ENCODE data around the gene DHRS4L2.
"Not testable (repeated sequence)": the region's sequence is repeated elsewhere in the genome, so short reads cannot be mapped to it uniquely, and the experiment has no call there.

DHRS4L2 gene

DNA sequence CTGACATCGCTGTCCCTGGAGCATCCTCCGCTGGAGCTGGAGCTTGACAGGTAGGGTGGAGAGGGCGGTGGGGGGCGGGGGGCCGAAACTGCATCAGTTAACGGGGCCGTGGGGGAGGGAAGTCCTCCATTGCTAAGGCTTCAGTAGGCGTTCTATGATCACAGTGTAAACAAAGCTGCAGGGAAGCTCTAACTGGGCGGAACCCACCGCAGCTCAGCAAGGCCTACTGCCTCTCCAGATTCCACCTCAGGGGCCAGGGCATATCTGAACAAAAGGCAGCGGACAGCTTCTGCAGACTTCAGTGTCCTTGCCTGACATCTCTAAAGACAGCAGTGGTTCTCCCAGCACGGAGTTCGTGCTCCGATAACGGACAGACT lies 18.5 kb upstream of the DHRS4L2 start:
- DNase-seq = not testable (repeated sequence)

DNA sequence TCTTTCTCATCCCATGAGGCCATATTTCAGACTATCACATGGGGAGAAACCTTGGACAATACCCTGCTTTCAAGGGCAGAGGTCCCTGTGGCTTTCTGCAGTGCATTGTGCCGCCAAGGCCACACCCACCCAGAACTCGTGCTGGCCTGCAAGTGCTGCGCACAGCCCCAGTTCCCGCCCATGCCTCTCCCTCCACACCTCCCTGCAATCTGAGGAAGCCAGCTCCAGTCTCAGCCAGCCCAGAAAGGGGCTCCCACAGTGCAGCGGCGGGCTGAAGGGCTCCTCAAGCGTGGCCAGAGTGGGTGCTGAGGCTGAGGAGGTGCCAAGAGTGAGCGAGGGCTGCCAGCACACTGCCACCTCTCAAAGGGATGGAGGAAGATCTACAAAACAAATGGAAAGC lies 15.6 kb upstream of the DHRS4L2 start:
- DNase-seq = not testable (repeated sequence)

DNA sequence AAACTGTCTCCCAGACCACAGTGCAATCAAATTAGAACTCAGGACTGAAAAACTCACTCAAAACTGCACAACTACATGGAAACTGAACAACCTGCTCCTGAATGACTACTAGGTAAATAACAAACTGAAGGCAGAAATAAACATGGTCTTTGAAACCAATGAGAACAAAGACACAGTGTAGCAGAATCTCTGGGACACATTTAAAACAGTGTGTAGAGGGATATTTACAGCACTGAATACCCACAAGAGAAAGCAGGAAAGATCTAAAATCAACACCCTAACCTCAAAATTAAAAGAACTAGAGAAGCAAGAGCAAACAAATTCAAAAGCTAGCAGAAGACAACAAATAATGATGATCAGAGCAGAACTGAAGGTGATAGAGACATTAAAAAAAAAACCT lies 14.7 kb upstream of the DHRS4L2 start:
- not testable (repeated sequence) for DNase-seq

DNA sequence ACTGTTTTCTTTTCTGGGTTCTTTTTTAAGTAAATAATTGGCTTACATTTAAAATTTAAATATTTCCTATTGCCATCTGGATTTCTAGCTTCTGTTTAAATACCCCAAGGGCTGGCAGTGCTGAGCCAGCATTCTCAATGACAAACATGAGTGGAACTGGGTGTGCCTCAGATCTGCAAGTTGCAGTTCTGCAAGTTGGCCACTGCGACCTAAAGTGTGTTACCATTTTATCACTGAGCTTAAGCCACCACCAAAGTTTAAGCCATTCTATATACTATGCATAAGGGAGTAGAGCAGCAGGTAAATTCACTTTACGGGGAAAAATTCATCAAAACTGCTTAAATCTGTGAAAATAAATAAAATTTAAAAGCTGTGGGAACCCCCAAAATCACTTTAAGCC lies 11.5 kb upstream of the DHRS4L2 start:
- DNase-seq = not testable (repeated sequence)

DNA sequence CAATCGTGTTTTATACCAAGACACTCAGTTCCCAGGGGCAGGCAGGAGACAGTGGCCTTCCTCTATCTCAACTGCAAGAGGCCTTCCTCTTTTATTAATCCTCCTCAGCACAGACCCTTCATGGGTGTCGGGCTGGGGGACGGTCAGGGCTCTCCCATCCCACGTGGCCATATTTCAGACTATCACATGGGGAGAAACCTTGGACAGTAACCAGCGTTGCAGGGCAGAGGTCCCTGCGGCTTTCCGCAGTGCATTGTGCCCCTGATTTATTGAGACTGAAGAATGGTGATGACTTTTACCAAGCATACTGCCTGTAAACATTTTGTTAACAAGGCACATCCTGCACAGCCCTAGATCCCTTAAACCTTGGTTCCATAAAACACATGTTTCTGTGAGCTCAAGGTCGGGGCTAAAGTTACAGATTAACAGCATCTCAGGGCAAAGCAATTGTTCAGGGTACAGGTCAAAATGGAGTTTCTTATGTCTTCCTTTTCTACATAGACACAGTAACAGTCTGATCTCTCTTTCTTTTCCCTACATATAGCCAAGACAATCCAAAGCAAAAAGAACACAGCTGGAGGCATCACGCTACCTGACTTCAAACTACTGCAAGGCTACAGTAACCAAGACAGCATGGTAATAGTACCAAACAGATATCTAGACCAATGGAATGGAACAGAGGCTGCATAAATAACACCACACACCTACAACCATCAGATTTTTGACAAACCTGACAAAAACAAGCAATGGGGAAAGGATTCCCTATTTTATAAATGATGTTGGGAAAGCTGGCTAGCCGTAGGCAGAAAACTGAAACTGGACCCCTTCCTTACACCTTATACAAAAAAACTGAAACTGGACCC lies 6.5 kb upstream of the DHRS4L2 start:
- not testable (repeated sequence) for DNase-seq

DNA sequence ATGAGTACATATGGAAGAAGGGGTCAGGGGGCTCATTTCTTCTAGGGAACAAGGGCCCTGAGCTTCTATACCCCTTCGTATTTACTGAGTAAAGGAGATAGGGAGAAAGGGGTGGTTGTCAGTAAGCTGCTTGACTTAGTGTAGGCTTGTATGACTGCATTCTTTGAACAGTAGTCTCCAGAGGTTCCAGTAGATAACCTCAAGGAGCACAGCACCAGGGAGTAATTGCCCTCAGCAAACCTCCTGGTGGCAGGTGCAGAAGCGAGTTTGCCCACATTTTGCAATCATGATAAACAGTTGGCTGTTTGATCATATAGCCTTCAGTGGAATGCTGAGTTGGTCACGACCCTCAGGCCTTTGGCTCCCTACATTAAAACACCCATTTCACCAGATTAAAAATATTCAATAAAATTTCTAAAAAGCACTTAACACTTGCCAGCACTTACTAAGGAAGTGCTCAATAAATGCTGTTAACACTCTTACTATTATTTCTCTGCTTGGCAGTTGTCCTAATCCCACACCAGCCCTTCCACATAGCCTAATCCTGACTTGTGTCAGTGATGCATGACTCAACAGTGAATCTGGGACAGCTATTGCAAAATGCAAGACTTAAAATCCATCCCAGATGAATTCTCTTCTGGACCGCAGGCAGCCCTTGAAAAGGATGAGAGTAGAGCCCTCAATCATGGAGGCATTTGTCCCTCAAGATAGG lies 3.7 kb upstream of the DHRS4L2 start:
- DNase-seq = no peak

DNA sequence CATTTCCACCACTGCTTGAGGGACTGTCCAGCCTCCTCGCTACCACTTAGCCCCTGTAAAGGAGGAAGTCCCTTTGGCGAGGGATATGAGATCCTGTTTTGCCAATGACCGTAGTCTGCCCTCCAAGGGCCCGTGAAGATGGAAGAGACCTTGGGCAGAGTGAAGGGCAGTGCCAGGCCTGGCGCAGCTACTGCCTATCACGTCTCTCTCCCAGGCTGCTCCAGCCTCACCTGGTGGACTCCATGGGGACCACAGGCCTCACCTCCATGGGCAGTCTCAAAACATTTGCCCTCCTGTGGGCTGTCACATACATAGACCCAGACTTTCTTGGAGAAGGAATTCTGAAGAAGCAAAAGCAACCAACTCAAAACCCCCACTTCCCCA lies 514 bp upstream of the DHRS4L2 start:
- not testable (repeated sequence) for DNase-seq

DNA sequence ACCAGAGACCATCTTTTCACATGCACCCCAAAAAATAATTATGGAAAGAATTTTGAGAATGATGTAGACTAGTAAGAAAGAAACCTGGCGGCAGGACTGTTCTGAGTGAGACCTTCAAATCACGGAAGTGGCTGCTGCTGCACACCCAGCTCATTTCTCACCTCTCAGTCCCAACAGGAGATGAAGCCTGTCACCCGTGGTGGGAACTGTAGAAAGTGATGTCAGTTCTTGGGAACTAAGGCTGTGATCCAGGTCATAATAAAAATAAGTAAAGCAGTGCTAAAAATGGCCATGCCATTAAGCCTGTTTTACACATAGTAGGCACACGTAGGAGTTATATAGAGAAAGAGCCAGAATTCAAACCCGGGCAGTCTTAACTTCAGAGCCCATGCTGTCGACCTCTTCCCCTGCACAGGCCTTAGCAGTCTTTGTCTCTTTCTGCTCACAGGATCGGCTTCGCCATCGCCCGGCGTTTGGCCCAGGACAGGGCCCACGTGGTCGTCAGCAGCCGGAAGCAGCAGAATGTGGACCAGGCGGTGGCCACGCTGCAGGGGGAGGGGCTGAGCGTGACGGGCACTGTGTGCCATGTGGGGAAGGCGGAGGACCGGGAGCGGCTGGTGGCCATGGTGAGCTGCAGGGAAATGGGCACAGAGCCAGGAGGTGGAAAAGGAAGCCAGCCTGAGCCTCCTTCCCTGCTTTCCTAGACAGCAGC lies 1.2 kb downstream of the DHRS4L2 start:
- DNase-seq = peak in 48 of 58 donors; percentile 22 to 83 (median 64)

DNA sequence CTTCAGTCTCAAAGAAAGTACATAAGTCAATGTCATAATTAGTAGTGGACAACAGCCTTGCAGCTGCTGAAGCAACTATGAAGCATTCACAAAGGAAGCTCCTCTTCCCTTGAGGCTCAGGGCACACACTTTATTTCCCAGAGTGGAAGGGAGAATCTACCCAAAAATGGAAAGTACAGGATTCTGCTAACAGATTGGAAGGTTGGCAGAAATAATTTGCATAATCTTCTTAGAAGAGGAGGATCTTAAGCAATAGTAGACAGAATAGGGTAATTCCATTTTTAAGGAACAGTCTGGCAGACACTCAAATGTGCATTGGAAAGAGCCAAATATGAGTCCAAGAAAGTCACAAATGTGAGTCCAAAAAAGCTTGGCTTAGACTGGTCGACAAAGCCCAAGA lies 2.2 kb downstream of the DHRS4L2 start:
- DNase-seq = not testable (repeated sequence)

DNA sequence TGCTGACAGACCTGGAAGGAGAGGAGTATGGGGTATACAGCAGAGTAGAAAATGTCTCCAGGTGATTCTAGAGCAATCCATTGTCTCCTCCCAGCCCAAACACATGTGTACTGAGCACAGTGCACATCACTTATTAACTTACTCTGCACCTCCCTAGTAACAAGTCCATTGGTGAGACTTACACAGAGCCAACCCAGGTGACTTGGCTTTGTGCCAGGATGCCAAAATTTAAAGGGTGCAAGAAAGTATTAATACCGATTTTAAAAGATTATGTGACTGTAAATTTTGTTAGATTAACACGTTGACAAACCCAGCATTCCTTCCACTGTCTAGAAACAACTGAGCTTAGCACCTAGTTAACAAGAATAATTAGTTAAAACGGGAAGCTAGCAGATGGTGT lies 4.3 kb downstream of the DHRS4L2 start:
- not testable (repeated sequence) for DNase-seq

DNA sequence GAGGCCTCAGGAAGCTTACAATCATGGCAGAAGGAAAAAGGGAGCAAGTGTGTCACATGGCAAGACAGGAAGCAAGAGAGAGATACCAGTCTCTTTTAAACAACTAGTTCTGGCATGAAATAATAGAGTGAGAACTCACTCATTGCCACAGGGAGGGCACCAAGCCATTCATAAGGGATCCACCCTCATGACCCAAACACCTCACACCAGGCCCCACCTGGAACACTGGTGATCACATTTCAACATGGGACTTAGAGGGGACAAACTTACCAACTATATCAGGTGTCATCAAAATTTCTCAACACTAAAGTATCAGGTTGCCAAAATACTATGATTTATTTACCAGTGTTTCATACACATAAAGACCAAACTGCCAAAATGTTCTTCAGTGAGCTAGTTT lies 7.3 kb downstream of the DHRS4L2 start:
- DNase-seq = not testable (repeated sequence)

DNA sequence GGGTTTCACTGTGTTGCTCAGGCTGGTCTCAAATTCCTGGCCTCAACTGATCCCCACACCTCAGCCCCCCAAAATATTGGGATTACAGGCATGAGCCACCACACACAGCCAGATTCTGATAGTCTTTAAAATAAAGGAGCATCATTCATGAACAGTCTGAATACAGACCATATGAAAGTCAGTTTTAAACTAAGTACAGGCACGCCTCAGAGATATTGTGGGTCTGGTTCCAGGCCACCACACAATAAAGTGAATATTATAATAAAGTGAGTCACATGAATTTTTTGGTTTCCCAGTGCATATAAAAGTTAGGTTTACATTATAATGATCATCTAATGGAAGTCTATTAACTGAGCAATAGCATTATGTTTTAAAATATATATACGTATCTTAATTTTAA lies 8.1 kb downstream of the DHRS4L2 start:
- not testable (repeated sequence) for DNase-seq

DNA sequence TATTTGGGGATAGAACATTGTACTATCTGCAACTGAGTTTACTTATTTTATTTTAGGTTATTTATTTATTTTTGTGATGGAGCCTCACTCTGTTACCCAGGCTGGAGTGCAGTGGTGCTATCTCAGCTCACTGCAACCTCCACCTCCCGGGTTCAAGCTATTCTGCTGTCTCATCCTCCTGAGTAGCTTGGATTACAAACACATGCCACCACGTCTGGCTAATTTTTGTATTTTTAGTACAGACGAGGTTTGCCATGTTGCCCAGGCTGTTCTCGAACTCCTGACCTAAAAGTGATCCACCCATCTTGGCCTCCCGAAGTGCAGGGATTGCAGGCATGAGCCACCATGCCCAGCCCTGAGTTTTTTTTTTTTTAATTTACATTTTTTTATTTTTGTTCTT lies 10.9 kb downstream of the DHRS4L2 start:
- DNase-seq = not testable (repeated sequence)

DNA sequence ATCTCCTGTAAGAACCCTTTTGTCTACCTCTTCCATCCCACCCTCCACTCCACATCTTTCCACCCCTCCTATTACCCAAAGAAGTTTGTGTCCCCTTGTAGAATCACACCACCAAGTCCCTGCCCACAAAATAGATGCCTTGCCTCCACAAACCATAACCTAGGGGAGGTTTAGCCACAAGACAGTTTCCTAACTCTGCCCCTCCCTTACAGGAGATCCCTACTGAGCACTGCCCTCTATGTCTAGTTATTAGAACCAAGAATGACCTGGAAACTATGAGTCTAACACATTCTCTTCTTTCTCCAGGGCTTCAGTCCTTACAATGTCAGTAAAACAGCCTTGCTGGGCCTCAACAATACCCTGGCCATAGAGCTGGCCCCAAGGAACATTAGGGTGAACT lies 12.3 kb downstream of the DHRS4L2 start:
- not testable (repeated sequence) for DNase-seq

DNA sequence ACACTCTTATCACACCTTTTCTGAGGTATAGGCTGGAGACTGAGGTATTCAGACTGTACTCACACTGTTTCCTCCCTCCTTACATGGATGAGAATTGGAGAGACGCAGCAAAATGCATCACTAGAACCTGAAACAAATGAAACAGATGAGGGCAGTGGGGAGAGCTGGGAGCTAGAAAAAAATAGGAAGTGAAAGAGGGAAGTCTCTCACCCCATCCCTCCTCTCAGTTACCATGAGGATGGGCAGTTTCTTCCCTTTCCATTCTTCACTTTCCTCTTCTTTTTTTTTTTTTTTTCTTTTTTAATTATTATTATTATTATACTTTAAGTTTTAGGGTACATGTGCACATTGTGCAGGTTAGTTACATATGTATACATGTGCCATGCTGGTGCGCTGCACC lies 12.9 kb downstream of the DHRS4L2 start:
- DNase-seq = not testable (repeated sequence)

DNA sequence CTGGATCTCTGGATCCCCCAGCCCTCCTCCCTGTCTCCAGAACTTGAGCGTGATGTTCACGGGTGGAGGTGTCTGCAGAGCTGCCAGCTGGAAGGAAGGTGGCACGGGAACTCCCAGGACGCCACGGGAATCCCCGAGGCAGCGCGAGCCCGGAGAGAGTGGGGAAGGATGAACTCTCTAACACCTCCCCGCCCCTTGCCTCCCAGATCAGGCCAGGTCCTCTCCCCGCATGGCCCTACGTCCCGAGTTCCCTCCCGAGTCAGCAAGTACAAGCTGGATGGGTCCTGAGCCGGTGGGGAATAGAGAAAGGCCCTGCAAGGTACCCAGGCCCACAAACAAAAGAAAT lies 17.7 kb downstream of the DHRS4L2 start:
- DNase-seq = not testable (repeated sequence)

DNA sequence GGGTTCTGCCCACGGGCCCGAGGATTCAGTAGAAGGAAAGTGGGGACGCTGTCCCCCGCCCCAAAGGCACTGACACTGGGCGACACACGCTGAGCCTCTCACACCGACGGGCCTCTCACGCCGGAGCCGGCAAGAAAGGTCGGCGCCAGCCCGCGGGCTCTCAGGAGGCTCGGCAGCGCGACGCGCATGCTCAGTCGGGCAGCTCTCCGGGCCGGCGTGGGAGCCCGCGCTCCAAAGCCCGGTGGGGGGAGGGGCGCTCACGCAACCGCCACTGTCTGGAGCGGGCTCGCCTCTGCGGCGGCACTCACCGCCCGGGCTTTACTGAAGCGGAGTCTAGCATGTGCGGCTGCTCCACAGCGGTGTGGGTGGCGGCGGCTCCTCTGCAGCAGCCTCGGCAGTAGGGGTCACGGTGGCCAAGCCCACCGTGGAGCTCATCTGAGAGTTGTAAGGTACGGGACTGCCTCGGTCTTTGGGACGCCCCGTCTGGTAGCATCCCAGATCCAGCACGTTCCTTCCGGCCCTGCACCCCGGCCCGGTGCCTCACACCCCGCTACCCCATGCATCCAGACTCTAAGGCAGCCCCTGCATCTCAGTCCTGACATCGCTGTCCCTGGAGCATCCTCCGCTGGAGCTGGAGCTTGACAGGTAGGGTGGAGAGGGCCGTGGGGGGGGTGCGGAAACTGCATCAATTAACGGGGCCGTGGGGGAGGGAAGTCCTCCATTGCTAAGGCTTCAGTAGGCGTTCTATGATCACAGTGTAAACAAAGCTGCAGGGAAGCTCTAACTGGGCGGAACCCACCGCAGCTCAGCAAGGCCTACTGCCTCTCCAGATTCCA lies 18.3 kb downstream of the DHRS4L2 start:
- peak in 35 of 58 donors; percentile 11 to 68 (median 45) for DNase-seq

DNA sequence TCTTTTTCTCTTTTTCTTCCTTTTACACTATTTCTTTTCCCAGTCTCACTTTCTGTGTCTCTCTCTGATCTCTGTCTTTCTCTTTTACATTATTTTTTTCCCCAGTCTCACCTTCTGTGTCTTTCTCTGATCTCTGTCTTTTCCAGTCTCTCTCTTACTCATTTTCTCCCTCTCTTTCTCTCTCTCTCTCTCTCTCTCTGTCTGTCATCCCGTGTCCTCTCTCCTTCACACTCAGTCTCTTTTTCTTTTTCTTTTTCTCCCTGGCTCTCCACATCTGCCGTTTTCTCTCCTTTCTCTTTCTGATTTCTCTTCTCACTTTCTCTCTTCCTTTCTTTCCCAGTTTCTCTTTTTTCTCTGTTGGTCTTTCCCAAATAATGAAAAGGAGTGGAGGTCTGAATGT lies 22.3 kb downstream of the DHRS4L2 start:
- no peak for DNase-seq

DNA sequence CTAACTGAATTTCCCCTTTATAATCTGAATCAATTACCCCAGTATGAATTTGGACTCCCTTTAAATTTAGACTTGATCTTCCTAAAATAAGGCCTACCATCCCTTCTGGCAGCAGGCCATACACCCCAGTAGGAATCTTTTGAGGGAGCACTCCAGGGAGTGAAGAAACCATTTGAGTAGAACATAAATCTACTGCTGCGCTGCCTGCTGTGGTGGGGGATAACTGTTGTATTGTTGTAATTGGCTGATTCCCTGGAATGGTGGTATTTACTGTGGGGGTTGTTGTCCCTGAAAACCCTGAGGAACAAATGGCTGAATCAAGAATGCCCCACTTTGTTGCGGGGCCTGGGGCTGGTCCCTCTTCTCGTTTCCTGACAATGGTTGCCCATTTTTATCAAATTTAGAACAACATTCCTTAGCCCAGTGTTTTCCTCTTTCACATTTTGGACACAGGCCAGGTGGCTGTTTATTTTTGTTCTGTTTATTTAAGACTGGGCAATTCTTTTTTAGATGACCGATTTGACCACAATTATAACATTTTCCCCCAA lies 24.1 kb downstream of the DHRS4L2 start:
- DNase-seq = not testable (repeated sequence)

DNA sequence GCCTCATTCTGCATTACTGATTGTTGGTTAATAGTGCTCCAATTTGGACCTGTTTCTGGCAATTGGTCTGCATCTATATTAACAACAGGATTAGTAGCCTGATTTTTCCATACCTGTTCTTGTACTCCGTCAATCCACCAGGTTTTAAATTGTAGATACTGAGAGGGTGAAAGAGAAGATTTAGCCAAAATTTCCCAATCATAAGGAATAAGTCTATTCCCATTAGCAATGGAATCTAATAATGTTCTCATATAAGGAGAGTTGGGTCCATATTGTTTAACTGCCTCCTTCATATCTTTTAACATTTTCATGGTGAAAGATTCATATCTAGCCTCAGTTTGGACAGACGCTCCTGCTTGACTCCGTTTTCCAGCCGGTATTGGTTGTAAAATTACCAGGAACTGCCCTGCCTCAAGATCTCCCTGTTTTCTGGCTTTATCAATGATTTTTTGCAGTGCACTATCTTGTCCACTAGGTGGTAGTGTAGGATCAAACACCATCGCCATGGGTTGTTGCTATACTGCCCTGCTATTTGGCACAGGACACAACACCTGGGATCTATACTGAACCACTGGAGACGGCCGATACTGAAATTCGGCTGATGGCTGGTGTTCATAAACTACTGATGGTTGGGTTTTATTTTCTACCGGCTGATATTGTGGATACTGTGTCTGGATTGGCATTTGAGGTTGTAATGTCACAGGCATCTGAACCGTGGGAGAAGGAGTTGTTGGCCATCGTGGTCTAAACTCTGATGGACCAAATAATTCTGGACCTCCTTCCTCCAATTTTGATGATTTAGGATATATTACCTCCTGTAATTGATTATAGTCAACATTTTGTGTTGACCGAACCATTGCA lies 25.2 kb downstream of the DHRS4L2 start:
- peak in 28 of 58 donors; percentile 9 to 77 (median 24) for DNase-seq

Data from anterior cingulate cortex (tissue), 58 donors.